Omental fat pad (tissue), 4 donors: Measurements from ENCODE around the gene NLGN1. TPM values are rescaled to one million over a fixed set of nuclear protein-coding genes. Genes with fewer than 3 reads are reported as not detected.
A peak's percentile ranks its signal among the peaks of the same experiment; 100 is the strongest.

Experiments
- ATAC-seq: fragments of 150-250 bp; one replicate; pipeline ENCODE4 v1.9.1; 2016; ENCODE audit warnings: mild to moderate bottlenecking, moderate library complexity; ENCODE audit not compliant: low FRiP score
- DNase-seq: peaks from one replicate; pipeline ENCODE4 v3.0.0-alpha.2; 2019; ENCODE audit warnings: low spot score
- CTCF ChIP-seq, 3 donors: fragments of 450-650 bp; IDR thresholded peaks; one replicate each; pipeline ENCODE4 v1.5.1; 2016 to 2017; ENCODE audit warnings: antibody characterized with exemption in 3 of 3, mild to moderate bottlenecking in 3 of 3, moderate library complexity in 2 of 3
- total RNA-seq, 4 donors: library from RNA; depleted of rRNA; stranded (reverse); fragments of >200 nt; gene quantifications; one replicate each; pipeline ENCODE4 v1.1.0, GENCODE V29; 2016

Gene NLGN1
- total RNA-seq, 4 donors from 2014 or later: 5.3 to 17.4 (median 12.5) TPM

- no peak for TF ChIP-seq CTCF (IDR thresholded peaks at IDR 0.05)
- no peak for DNase-seq
- no peak for ATAC-seq
These were observed 68.5 kb downstream of the NLGN1 start for GRCh38 chr3:173465898-173466678.

GRCh38 chr3:173467501-173467900 lies 70.0 kb downstream of the NLGN1 start:
- ATAC-seq (no peak), DNase-seq (no peak)
- no peak for TF ChIP-seq CTCF (IDR thresholded peaks at IDR 0.05)

GRCh38 chr3:173473237-173473636 lies 75.7 kb downstream of the NLGN1 start:
- ATAC-seq: no peak
- DNase-seq: no peak
- no peak for TF ChIP-seq CTCF (IDR thresholded peaks at IDR 0.05)

- ATAC-seq: no peak
- DNase-seq: no peak
- TF ChIP-seq CTCF (IDR thresholded peaks at IDR 0.05): no peak
These were observed 81.8 kb downstream of the NLGN1 start for GRCh38 chr3:173479301-173479700.

GRCh38 chr3:173501931-173502489 lies 104.5 kb downstream of the NLGN1 start:
- TF ChIP-seq CTCF (IDR thresholded peaks at IDR 0.05): no peak
- peak; percentile 86 for ATAC-seq
- no peak for DNase-seq

GRCh38 chr3:173502983-173503568 lies 105.5 kb downstream of the NLGN1 start:
- ATAC-seq: no peak
- TF ChIP-seq CTCF (IDR thresholded peaks at IDR 0.05): no peak
- DNase-seq: no peak
